COR-L47 (cell line): ENCODE data around the gene TEX53.

Experiments used
- DNase-seq: peaks from one replicate; lab custom pipeline; 2025; lab: John Stamatoyannopoulos, UW

The TEX53 gene

DNA sequence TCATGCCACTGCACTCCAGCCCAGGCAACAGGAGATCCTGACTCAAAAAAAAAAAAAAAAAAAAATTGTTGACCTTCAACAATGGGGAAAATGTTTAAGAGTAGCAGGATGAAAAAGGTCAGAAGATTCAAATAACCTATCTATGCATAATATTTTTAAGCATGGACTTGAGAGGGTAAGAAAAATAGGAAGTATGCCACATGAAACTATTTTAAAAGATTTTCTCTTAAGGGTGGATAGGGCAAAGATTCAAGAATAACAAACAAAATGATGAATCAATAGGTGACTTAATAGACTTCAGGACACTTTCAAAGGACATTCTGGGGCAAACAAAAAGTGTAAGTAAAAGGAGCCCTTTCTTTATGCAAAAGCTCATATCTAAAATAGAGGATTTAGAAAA lies 21.2 kb upstream of the TEX53 start:
- no peak for DNase-seq

DNA sequence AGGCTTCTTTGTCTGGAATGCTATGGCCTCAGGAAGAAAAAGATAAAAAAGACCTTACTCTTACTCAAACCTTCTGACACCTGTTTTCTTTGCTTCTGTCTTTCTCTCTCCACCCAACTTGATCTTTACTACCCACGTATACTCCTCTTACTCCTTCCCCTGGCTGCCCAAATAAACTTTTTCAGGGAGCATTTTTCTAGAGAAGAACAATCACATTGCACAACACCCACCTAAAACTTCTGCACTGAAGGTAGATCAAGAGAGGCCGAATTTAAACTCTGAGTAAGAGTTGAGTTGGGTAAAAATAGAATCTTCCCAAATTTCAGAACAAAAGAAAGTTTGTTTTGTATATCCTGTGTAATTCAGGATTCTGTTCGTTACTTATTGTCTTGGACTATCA lies 20.5 kb upstream of the TEX53 start:
- no peak for DNase-seq

DNA sequence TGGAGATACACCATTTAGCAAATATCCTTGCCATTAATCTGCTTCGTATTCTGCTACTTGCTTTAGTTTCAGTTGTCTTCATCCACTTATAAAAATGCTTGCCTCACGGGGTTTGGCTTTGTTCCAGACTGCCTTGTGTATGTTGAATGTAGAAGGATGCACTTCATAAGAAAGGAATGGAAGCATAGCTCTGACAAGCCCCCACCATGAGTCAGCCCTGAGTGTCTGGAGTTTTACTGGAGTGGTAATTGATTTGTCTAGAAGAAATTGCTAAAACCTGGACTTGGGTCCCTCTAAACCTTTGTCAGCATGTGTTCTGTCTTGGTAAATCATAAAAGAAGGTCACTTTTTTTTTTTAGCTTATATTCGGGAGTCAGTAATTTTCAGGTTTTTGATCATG lies 19.8 kb upstream of the TEX53 start:
- peak; percentile 35 for DNase-seq

- no peak for DNase-seq
Observed at GRCh38 chr9:114676901-114677300, 19.3 kb upstream of the TEX53 start.

- no peak for DNase-seq
Observed at GRCh38 chr9:114674798-114675540, 17.4 kb upstream of the TEX53 start.

GRCh38 chr9:114674076-114674797 lies 16.6 kb upstream of the TEX53 start:
- DNase-seq: no peak

GRCh38 chr9:114671605-114672004 lies 14.0 kb upstream of the TEX53 start:
- no peak for DNase-seq

- no peak for DNase-seq
Observed at GRCh38 chr9:114669961-114670360, 12.4 kb upstream of the TEX53 start.

DNA sequence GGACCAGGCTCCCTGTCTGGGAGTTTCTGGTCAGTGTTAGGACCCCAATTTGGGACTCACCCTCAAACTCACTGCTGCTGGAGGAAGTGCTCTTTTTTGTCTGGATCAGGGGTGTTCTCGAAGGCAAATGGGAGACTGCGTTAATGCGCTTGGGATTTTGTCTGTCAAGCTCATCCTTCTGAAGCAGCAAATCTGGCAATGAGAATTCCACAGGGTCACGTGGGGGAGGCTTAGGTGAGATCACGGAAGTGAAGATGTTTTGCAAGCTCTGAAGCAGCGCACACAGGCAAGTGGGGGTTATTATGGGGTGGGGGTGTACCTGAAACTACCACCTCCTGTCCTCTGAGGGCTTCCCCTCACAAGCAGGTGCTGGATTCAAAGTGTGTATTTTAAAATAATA lies 10.5 kb upstream of the TEX53 start:
- no peak for DNase-seq

DNA sequence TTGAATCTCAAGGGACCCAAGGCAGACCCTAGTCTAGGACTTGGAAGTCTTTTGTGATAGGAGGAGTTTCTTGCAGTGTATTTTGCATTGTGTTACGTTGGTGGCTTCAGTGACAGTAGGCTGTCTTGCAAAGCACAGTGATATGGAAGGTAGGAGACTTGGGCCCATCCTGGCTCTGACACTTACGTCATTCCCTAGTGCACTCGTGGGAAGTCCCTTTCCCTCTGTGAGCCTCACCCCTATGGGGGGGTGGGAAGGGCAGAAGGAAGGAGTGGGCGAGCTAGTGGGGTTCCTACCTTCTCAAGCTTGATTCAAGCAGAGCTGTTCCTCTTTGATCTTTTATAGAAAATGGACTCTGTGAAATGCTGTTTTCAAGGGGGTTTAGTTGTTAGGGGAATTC lies 9.2 kb upstream of the TEX53 start:
- DNase-seq: no peak

DNA sequence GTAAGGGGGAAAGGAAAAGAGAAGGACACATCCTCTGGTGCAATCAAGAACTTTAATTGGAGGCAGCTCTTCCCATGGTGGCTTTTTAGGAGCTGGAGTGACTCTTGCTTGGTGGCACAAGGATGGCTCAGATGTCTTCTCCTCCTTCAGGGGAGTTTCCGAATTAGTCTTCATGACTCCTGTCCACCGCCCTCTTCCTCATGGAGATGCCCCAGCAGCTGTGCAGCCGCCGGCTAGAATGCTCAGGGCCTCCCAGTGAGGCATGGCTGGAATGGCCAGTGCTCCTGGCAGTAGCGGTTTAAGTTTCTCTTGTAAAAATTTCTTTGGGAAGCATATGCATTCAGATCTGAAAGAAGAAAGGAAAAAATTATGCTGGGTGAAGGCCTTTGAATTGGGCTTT lies 8.8 kb upstream of the TEX53 start:
- DNase-seq: no peak

GRCh38 chr9:114664181-114664580 lies 6.6 kb upstream of the TEX53 start:
- DNase-seq: no peak

- peak; percentile 23 for DNase-seq
Observed at GRCh38 chr9:114662081-114662989, 4.7 kb upstream of the TEX53 start.

- no peak for DNase-seq
Observed at GRCh38 chr9:114656301-114656700, 1.3 kb downstream of the TEX53 start.

DNA sequence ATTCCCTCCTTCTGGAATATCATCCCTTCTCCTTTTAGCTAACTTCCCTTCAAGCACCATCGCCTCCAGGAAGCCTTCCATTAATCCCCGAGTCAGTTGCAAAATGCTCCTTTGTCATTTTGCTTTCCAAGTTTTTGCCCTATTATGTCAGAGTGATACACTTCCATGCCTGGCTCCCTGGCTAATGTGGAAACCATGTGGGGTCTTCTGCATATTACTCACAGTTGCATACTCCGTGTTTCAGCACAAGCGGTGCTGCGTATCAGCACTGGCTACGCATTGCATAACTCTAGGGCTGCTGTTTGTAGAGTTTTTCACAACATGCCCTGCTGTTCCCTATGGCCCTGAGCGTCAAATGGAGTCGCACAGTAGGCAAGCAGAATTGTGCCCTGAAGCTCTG lies 1.9 kb downstream of the TEX53 start:
- DNase-seq: no peak

DNA sequence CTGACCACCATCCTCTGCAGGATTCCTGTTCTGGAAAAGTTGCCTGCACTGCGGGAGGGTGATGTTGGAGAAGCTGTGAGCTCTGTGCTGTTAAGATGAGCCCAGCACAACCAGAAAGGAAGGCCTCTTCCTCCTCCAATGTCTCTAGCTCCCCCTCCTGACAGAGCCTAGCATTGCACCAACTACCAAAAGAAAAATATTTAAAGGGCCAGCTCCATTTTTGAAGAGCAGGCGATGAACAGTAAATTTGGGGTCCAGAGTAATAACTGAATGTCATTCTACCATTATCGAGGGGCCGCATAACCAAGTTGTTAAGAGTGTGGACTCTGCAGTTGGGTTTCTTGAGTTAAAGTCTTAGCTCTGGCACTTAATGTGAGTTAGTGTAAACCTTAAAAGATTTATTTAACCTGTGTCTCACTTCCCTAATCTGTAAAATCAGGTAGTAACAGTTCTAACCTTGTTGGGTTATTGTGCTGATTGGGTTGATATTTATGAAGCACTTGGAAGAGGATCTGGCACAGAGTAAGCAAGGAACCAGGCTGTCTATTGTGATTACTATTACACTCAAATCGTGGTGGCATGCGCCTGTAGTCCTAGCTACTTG lies 3.9 kb downstream of the TEX53 start:
- DNase-seq: peak; percentile 41

GRCh38 chr9:114652776-114653555 lies 4.6 kb downstream of the TEX53 start:
- DNase-seq: no peak

GRCh38 chr9:114643896-114644295 lies 13.7 kb downstream of the TEX53 start:
- DNase-seq: no peak

DNA sequence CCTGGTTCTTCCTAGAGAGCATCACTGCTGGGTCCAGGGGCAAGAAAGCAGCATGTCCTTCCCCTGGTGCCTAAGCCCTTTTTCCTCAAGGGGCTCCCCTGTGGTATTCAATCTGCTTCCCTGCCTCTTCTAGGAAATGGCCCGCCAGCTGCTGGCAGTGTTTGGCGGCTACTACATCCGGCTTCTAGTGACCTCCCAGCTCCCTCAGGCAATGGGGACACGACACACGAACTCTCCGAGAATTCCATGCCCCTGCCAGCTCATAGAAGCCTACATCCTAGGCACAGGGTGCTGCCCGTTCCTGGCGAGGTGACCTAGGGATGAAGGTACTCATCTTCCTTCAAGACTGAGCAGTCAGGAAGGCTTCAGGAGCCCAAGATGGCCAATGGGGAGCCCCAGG lies 14.6 kb downstream of the TEX53 start:
- no peak for DNase-seq

- no peak for DNase-seq
Observed at GRCh38 chr9:114641967-114642366, 15.6 kb downstream of the TEX53 start.

DNA sequence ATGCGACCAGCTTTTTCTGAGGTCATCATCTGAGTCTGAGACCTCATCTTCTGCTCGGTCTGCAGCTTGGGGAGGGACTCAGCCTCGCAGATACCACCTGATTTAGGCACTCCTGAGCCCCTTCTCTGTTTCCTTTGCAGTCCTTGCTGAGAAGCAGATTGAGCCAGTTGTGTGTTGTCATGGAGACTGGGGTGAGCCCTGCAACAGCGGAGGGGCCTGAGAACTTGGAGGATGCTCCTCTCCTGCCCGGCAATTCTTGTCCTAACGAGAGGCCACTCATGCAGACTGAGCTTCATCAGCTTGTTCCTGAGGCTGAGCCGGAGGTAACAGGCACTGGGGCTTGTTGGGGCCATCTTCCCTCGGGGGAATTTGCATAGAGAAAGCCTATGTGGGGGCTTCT lies 19.2 kb downstream of the TEX53 start:
- no peak for DNase-seq
